Activated T-helper 9 cell treated with anti-CD3 and anti-CD28 coated beads, Interleukin-2, amount 50 U/mL, for 16 hours (primary cell): ENCODE data around the gene PYROXD2.
"Not testable (repeated sequence)": the region's sequence is repeated elsewhere in the genome, so short reads cannot be mapped to it uniquely, and the experiment has no call there.

Source experiments
- DNase-seq: peaks from one replicate; pipeline ENCODE4 v3.0.0-alpha.2; 2020; ENCODE audit warnings: low read depth

PYROXD2 gene

GRCh38 chr10:98365406-98366061, 49.4 kb downstream of the PYROXD2 start:
- no peak for DNase-seq

- no peak for DNase-seq
Observed at GRCh38 chr10:98364432-98365102, 50.4 kb downstream of the PYROXD2 start.

- DNase-seq: no peak
Observed at GRCh38 chr10:98363220-98363619, 51.8 kb downstream of the PYROXD2 start.

- DNase-seq: no peak
Observed at GRCh38 chr10:98361131-98362025, 53.6 kb downstream of the PYROXD2 start.

- no peak for DNase-seq
Observed at GRCh38 chr10:98357194-98357822, 57.7 kb downstream of the PYROXD2 start.

- DNase-seq: no peak
Observed at GRCh38 chr10:98354491-98354890, 60.5 kb downstream of the PYROXD2 start.

- no peak for DNase-seq
Observed at GRCh38 chr10:98353170-98353569, 61.8 kb downstream of the PYROXD2 start.

GRCh38 chr10:98351831-98352402, 63.1 kb downstream of the PYROXD2 start:
- no peak for DNase-seq

- no peak for DNase-seq
Observed at GRCh38 chr10:98349508-98349922, 65.5 kb downstream of the PYROXD2 start.

GRCh38 chr10:98346847-98347246, 68.1 kb downstream of the PYROXD2 start:
- DNase-seq: no peak

GRCh38 chr10:98344589-98345038, 70.4 kb downstream of the PYROXD2 start:
- no peak for DNase-seq

GRCh38 chr10:98341701-98342100, 73.3 kb downstream of the PYROXD2 start:
- DNase-seq: not testable (repeated sequence)

GRCh38 chr10:98340940-98341310, 74.1 kb downstream of the PYROXD2 start:
- no peak for DNase-seq

- DNase-seq: no peak
Observed at GRCh38 chr10:98340261-98340939, 74.6 kb downstream of the PYROXD2 start.

- DNase-seq: no peak
Observed at GRCh38 chr10:98339799-98340198, 75.2 kb downstream of the PYROXD2 start.

- no peak for DNase-seq
Observed at GRCh38 chr10:98338896-98339295, 76.1 kb downstream of the PYROXD2 start.

GRCh38 chr10:98338318-98338717, 76.7 kb downstream of the PYROXD2 start:
- no peak for DNase-seq

- DNase-seq: no peak
Observed at GRCh38 chr10:98337484-98337883, 77.5 kb downstream of the PYROXD2 start.
